HG03159 (cell line): Measurements from ENCODE around the gene GPR108.
"Not testable (repeated sequence)": the region's sequence is repeated elsewhere in the genome, so short reads cannot be mapped to it uniquely, and the experiment has no call there.

Experiments
- ATAC-seq: cut with Tn5 transposase; IDR thresholded peaks from one replicate; pipeline ENCODE4 v1.9.1; 2021; ENCODE audit warnings: mild to moderate bottlenecking, moderate library complexity; ENCODE audit not compliant: unreplicated experiment

The GPR108 gene

DNA sequence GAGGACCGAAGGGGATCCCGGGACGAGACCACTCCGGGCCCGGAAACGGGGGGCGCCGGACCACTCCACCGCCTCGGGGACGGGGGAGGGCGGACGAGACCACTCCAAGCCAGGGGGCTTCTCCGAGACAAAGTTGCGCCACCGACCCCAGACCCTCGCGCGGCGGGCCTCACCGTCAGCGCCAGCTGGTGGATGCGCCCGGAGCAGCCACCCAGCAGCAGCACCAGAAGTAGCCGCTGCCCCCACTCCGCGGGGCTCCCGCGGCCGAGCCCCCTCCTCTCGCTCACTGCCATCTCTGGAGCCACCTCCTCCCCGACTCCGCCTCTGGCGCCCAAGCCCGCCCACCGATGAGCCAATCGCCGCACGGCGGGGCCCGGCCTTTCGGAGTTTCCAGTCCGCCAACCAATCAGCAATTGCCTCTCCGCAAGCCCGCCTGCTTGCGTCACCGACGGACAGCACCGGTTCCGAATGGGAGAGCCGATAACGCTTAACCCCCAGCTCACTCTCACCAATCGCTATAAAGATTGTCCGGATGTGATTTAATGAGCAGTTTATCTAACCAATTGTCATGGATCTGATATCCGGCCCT is at the start of gene GPR108:
Gene GPR108 (minus strand): TSS at position 297 of the 589 bp plus-strand sequence. CDS start 4 bp downstream, at position 293.
- ATAC-seq, result peak; percentile 54

DNA sequence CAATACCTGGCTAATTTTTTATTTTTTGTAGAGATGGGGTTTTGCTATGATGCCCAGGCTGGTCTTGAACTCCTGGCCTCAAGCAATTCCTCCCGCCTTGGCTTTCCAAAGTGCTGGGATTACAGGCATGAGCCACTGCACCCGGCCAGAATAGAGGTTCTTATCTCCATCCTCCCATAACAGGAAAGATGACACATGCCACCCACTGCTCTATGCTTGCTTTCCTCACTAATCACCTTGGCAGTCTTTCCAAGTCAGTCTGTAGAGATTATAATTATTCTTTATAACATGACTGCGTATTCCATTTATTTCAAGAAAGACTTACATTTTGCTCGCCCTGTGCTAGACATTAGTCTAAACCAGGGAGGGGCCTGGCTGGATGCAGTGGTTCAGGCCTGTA is 41.8 kb upstream of the GPR108 start:
- ATAC-seq, result no peak

DNA sequence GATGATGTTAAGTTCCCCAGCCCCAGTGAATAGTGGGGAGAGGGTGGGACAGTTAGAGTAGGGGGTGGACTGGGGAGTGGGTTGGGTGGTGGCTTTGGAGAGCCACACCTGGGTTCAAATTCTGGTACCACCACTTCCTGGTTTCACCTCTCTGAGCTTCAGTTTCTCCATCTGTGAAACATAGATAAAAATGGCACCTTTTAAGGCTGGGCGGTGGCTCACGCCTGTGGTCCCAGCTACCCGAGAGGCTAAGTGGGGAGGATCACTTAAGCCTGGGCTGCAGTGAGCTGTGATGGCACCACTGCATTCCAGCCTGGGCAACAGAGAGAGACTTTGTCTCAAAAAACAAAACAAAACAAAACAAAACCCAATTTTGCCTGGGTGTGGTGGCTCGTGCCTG is 41.0 kb upstream of the GPR108 start:
- no peak for ATAC-seq

DNA sequence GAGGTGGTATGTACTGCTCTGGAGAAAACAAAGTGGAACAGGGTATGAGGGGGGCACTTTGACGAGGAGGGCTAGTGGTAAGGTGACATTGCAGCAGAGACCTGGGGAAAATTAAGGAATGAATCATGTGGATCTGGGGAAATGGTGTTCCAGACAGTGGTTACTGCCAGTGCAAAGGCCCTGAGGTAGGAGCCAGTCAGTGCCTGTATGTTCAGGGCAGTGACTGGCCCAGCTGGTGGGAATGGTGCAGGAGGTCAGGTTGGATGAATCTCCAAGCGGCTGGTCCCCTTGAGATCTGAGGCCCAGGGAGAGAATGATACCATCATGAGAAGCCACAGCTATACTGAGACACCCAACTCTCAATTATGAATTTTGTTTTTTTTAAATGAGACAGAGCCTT is 40.1 kb upstream of the GPR108 start:
- no peak for ATAC-seq

DNA sequence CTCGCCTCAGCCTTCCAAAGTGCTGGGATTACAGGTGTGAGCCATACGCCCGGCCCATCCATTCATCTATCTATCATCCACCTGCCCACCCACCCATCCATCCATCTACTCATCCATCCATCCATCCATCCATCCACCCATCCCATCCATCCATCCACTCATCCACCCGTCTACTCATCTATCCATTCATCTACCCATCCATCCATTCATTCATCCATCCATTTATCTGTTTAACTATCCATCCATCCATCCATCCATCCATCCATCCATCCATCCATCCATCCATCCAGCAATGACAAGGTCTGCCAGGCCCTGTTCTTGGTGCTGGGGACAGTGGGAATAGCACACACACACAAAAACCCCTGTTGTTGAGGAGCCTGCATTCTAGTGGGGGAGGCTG is 39.6 kb upstream of the GPR108 start:
- ATAC-seq, result no peak

DNA sequence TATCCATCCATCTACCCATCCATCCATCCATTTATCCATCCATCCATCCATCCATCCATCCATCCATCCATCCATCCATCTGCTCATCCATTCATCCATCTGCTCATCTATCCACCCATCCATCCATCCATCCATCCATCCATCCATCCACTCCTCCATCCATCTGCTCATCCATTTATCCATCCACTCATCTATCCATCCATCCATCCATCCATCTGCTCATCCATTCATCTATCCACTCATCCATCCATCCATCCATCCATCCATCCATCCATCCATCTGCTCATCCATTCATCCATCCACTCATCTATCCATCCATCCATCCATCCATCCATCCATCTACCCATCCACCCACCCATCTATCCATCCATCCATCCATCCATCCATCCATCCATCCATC is 38.7 kb upstream of the GPR108 start:
- not testable (repeated sequence) for ATAC-seq

DNA sequence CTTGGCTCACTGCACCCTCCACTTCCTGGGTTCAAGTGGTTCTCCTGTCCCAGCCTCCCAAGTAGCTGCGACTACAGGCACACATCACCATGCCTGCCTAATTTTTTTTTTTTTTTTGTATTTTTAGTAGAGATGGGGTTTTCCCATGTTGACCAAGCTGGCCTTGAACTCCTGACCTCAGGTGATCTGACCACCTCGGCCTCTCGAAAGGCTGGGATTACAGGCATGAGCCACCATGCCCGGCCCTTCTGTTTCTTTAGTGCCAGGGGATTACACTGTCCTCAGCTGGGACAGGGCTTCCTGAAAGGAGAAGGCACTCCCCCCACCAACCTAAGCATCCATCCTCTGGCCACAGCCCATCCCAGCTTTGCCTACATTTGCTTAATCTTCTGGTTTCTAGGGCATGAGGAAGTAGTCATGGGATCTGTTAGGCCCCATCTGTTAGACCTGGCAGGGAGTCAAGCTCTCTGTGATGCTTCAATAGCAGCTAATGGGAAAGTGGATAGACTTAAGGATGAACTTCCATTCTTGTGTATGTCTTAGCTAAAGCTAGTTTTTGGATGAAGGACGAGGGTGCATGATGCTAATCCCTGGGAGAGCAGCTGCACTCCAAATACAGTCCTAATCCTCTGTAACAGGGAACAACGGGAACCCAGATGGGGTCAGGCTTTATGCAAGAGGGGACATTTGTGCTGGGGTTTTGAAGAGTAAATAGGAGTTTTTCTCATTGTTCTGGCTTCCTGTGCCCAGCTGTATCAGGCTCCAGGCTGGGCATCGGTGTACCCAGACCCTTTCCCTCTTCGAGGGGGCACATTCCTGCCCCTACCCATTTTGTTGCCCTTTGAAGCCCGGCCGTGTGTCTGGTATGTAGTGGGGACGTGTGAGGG is 37.7 kb upstream of the GPR108 start:
- no peak for ATAC-seq

DNA sequence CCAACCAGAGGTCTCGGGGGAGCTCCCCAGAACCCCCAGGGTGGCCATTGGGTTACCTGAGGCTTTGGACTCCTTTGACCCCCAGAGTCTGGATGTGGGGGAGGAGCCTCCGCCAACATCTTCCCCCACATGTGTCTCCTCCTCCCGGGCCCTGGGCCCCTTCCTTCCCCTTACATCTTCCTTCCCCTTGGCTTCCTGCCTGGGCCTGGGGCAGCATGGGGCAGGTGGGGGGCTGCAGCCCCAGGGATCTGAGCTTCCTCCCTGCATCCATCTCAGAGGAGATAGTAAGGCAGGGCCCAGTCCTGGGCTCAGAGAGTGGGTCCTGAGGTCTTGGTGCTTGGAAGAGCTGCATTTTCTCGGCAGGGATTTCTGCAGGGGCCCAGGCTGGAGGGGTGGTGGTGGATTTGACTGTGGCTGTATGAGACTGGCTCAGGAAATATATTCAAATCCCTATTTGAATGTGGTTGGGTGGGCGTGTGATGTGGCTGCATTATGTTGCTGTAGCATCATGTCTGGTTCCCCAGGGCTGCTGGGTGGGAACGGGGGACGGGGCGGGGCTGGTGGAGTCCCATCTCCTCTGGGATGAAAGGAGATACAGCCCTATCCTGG is 36.0 kb upstream of the GPR108 start:
- peak; percentile 37 for ATAC-seq

DNA sequence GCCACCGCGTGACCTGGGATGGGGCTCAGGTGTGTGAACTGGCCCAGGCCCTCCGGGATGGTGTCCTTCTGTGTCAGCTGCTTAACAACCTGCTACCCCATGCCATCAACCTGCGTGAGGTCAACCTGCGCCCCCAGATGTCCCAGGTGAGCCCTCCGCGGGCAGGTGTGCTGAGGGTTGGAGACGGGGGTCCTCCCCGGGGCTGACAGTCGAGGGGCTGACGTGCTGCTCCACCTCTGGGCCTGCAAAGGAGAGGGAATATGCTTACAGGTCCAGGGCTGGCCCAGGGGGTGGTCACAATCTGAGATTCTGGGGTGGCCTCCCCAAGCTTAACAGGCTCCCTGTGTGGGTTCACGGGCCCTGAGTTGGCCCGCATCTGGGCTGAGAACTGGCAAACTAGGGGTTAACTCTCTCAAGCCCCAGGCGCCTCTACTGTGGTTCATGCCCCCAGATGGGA is 35.5 kb upstream of the GPR108 start:
- no peak for ATAC-seq

DNA sequence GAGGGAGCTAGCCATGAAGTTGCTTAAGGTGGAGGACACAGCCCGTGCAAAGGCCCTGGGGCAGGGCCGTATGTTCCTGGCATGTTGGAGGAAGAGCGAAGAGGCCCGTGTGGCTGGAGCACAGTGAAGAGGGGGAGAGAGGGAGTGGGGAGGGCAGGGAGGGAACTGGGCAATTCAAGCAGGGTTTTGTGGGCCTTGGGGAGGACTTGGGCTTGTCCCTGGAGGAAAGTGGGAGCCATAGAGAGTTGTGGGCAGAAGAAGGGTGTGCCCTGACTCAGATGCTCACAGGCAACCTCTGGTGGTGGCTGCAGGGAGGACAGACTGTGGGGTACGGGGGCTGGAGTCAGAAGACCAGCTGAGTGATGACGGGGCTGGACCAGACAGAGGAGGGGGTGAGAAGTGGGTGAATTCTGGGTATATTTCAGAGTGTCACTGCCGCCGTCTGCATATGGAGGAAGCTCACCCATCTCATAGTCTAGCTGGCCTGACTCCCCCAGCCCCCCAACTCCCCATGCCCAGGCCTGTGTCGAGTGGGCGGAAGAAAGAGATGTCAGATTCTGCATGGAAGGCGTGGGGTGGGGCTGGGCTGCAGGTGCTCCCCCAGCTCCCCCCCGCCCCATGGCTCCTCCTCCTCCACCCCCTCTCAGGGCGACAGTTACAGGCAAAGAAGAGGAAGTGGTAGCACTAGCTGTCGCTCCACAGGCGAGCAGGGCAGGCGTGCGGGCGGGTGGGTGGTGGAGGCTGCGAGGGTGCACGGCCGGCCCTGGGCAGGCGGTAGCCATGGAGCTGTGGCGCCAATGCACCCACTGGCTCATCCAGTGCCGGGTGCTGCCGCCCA is 34.9 kb upstream of the GPR108 start, which contains the start of gene VAV1:
Gene VAV1 (plus strand): TSS at position 681 of the 838 bp plus-strand sequence. CDS start 100 bp downstream, at position 781.
- peak; percentile 42 for ATAC-seq

DNA sequence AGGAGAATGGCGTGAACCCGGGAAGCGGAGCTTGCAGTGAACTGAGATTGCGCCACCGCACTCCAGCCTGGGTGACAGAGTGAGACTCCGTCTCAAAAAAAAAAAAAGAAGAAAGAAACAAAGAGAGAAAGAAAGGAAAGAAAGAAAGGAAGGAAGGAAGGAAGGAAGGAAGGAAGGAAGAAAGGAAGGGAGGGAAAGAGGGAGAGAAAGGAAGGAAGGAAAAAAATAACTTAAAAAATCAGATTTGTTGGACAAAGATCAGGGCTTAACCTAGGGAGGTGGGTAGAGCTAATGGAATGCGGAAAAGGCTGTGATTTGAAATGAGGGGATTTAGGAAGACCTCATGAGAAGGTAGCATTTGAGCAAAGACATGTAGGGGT is 34.3 kb upstream of the GPR108 start:
- not testable (repeated sequence) for ATAC-seq

DNA sequence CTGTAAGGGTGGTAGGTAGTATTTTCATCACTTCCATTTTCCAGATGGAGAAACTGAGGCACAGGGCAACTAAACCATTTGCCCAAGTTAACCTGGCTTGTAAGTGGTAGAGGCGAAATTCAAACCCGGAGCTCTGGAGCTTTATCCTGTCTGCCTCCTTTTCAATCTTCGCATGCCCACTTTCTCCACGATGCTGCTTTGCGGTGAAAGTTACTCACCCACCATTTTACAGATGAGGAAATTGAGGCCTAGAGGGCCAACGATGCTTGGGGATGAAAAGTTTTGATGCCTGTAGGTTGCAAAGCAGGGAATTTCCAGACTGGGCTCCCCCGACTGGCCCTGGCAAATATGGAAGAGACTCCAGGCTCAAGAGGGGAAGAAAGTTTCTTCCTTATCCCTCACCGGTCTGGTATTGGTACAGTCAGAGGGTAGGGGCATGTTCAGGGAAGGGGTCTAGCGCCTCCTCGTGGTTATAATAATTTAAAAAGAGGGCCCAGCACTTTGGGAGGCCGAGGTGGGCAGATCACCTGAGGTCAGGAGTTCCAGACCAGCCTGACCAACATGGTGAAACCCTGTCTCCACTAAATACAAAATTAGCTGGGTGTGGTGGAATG is 31.7 kb upstream of the GPR108 start:
- ATAC-seq, result no peak

DNA sequence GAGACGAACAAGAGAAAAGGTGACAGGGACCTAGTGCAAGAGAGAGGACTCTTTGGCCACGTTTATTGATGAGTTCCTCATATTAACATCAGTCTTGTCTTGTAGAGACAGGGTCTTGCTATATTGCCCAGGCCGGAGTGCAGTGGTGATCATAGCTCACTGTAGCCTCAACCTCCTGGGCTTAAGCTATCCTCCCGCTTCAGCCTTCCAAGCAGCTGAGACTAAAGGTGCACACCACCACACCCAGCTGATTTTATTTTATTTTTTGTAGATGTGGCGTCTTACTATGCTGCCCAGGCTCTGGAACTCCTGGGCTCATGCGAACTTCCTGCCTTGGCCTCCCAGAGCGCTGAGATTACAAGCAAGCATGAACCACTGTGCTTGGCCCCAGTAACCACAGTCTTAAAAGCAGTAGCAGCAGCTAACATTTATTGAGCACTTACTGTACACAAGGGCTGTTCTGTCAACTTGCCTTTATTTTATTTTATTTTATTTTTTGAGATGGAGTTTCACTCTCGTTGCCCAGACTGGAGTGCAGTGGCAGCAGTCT is 30.9 kb upstream of the GPR108 start:
- no peak for ATAC-seq

DNA sequence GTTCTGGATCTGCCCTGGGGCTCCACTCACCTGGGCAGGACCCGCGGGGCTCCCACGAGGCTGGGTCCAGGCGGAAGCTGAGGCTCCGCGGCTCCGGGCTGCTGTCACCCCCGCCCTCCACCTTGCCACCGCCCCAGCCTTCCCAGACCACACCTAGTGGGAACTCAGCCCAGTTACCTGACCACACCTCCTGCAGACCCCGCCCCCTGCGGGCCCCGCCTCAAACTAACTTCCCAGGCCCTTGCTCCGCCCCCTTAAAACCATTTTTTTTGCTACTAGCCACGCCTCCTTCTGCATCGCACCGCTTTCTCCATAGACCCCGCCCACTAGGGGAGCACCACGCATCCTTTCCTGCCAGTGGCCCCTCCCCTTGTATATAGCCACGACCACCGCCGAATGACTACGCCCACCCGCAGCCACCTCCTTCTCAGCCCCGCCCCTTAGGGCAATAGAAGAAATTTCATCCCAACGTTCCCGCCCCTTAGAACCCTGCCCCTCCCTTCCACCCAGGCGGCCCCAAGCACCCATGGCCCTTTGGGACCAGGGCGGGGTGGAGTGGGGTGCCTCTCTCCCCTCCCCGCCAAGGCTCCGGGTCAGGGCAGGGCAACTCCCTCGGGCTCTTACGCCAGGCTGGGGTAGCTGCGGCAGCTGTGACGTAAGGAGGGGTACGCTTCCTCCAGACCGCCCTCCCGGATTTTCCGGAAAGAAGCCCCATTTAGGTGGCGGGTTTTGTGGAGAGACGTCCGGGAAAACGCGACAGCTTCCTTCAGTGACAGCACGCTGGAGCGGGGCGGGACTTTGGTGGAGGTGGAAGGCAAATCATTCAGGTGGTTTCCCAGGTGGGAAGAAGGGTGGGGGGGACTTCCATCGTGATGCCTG is 30.2 kb upstream of the GPR108 start, which contains the start of gene SH2D3A:
Gene SH2D3A (minus strand): TSS at position 79 of the 879 bp plus-strand sequence. CDS start 3,687 bp downstream, outside the sequence.
- ATAC-seq, result peak; percentile 64

DNA sequence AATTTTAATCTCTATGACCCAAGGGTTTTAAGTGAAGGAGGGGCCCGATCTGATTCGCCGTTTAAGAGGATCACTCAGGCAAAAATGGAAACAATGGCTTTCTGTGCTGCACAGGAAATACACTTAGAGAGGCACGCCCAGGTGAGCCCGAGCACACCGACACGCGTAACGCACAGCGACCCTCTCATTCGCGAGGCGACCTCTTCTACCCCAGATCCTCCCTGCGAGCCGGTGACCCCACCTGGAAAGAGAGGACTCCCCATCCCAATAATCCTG is 29.6 kb upstream of the GPR108 start:
- ATAC-seq, result peak; percentile 12

DNA sequence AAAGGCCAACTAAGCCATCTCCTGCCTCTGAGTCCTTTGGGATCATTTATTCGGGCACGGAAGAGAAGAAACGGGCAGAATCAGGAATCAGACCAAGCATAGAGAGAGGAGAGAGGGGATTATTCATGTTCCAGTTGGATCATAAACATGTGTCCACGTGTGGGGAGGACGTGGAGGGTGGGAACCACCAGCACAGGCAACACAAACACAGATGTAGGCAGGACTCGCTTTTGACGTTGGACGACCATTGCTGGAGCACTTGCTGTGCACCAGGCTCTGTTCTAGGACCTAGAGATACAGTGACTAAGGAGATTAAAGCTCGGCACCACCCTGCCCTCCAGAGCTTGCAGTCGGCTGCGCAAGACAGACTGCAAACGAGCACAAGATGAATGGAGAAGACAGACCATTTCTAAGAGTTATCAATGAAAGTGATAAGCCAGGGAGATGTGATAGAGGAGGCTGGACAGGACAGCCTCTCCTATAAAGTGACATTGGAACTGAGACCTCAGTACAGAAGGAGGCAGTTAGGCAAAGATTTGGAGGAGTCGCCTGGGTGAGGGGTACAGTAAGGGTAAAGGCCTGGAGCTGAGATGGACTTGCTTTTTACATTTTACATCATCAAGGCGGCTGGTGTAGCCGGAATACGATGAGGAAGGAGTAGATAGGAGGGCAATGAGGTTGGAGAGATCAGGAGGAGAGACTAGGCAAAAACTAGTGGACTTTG is 29.1 kb upstream of the GPR108 start:
- no peak for ATAC-seq

DNA sequence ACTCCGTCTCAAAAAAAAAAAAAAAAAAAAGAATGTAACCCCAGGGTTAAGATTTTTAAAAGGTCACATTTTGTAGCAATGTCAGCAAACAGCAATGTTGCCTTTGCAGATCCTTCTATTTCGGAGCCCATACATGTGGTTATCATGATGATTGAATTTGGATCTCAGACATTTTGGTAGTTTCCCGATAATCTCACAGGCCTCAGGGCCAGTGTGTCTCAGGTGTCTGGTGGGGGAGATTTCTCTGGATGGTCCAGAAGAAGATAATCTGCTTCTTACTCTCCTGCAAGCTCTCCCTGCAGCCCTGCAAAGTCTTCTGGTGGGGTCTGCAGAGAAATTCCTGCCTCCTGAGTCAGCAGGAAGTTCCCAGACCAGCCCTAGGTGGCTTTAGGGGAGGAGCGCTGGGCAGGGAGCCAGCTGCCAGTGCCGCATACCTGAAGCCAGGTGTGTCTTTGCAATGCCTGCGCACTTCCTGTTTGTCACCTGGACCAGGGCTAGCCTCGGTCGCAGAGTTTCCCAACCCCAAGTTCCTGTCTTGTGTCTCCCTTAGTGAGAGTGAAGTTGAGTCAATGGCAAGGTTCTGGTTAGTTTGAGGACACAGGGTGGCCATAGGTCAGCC is 28.5 kb upstream of the GPR108 start:
- no peak for ATAC-seq

DNA sequence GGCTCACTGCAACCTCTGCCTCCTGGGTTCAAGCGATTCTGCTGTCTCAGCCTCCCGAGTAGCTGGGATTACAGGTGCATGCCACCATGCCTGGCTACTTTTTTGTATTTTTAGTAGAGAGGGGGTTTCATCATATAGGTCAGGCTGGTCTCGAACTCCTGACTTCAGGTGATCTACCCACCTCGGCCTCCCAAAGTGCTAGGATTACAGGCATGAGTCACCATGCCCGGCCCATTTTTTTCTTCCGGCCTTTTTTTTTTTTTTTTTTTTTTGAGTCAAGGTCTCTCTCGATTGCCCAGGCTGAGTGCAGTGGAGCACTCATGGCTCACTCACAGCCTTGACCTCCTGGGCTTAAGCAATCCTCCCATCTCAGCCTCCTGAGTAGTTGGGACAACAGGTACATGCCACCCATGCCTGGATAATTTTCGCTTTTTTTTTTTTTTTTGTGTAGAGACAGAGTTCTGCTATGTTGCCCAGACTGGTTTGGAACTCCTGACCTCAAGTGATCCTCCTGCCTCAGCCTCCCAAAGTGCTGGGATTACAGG is 24.9 kb upstream of the GPR108 start:
- not testable (repeated sequence) for ATAC-seq
